Measurements from ENCODE around the gene TUBE1. TPM values are rescaled to one million over a fixed set of nuclear protein-coding genes. Genes with fewer than 3 reads are reported as not detected.
"Not testable (repeated sequence)": the region's sequence is repeated elsewhere in the genome, so short reads cannot be mapped to it uniquely, and the experiment has no call there.

Gene TUBE1
- total RNA-seq, 1 donor from 2014 or later: 16.9 TPM

- no peak for DNase-seq (ENCODE audit: low spot score)
These were observed 21.8 kb downstream of the TUBE1 start for GRCh38 chr6:112065426-112065986.

GRCh38 chr6:112062966-112063365 lies 24.3 kb downstream of the TUBE1 start:
- no peak for DNase-seq (ENCODE audit: low spot score)

- DNase-seq (ENCODE audit: low spot score): no peak
These were observed 25.7 kb downstream of the TUBE1 start for GRCh38 chr6:112061605-112062004.

- no peak for DNase-seq (ENCODE audit: low spot score)
These were observed 28.8 kb downstream of the TUBE1 start for GRCh38 chr6:112058243-112059032.

GRCh38 chr6:112054555-112055190 lies 32.6 kb downstream of the TUBE1 start:
- DNase-seq (ENCODE audit: low spot score): no peak

- DNase-seq (ENCODE audit: low spot score): no peak
These were observed 33.3 kb downstream of the TUBE1 start, which contains the start of gene CCN6 for GRCh38 chr6:112054001-112054400. CCN6 (plus strand) TSS chr6:112054104; CDS start chr6:112054358, 254 bp downstream.

GRCh38 chr6:112051251-112051740 lies 36.0 kb downstream of the TUBE1 start:
- DNase-seq (ENCODE audit: low spot score): not testable (repeated sequence)

- DNase-seq (ENCODE audit: low spot score): no peak
These were observed 36.9 kb downstream of the TUBE1 start for GRCh38 chr6:112050429-112050828.

- no peak for DNase-seq (ENCODE audit: low spot score)
These were observed 37.3 kb downstream of the TUBE1 start for GRCh38 chr6:112049996-112050395.

- no peak for DNase-seq (ENCODE audit: low spot score)
These were observed 38.1 kb downstream of the TUBE1 start for GRCh38 chr6:112049026-112049799.

- DNase-seq (ENCODE audit: low spot score): not testable (repeated sequence)
These were observed 39.8 kb downstream of the TUBE1 start for GRCh38 chr6:112047523-112047922.

- no peak for DNase-seq (ENCODE audit: low spot score)
These were observed 42.4 kb downstream of the TUBE1 start for GRCh38 chr6:112044856-112045255.

GRCh38 chr6:112044196-112044595 lies 43.1 kb downstream of the TUBE1 start:
- DNase-seq (ENCODE audit: low spot score): no peak

GRCh38 chr6:112043032-112044007 lies 44.0 kb downstream of the TUBE1 start:
- DNase-seq (ENCODE audit: low spot score): peak; percentile 95

- DNase-seq (ENCODE audit: low spot score): no peak
These were observed 45.7 kb downstream of the TUBE1 start for GRCh38 chr6:112041535-112041934.

- no peak for DNase-seq (ENCODE audit: low spot score)
These were observed 46.3 kb downstream of the TUBE1 start for GRCh38 chr6:112040956-112041355.

- no peak for DNase-seq (ENCODE audit: low spot score)
These were observed 47.9 kb downstream of the TUBE1 start for GRCh38 chr6:112039431-112039770.

GRCh38 chr6:112038756-112039430 lies 48.4 kb downstream of the TUBE1 start:
- no peak for DNase-seq (ENCODE audit: low spot score)

- DNase-seq (ENCODE audit: low spot score): no peak
These were observed 49.0 kb downstream of the TUBE1 start for GRCh38 chr6:112038268-112038667.

- DNase-seq (ENCODE audit: low spot score): no peak
These were observed 49.5 kb downstream of the TUBE1 start for GRCh38 chr6:112037783-112038216.
